Measurements from ENCODE around the gene PTEN.
"Not testable (repeated sequence)": the region's sequence is repeated elsewhere in the genome, so short reads cannot be mapped to it uniquely, and the experiment has no call there.

The PTEN gene

GRCh38 chr10:87863053-87863943 lies at the start of gene PTEN, which contains the start of gene KLLN:
TSS of gene PTEN (plus strand) at chr10:87863625. CDS start at chr10:87864470, 845 bp downstream.
TSS of gene KLLN (minus strand) at chr10:87863533. CDS start at chr10:87862487, 1,046 bp downstream.
- peak; percentile 82 for DNase-seq (ENCODE audit: low spot score)

- no peak for DNase-seq (ENCODE audit: low spot score)
These were observed 47.1 kb upstream of the PTEN start for GRCh38 chr10:87816163-87816897.

GRCh38 chr10:87816898-87817608 lies 46.4 kb upstream of the PTEN start:
- DNase-seq (ENCODE audit: low spot score) = no peak

- peak; percentile 88 for DNase-seq (ENCODE audit: low spot score)
These were observed 45.6 kb upstream of the PTEN start, which contains the start of gene ATAD1 for GRCh38 chr10:87817609-87818504. TSS of gene ATAD1 (minus strand) at chr10:87818226. CDS start at chr10:87814599, 3,627 bp downstream.

- DNase-seq (ENCODE audit: low spot score) = peak; percentile 71
These were observed 44.7 kb upstream of the PTEN start for GRCh38 chr10:87818505-87819288.

GRCh38 chr10:87819289-87819585 lies 44.2 kb upstream of the PTEN start:
- DNase-seq (ENCODE audit: low spot score) = no peak

- no peak for DNase-seq (ENCODE audit: low spot score)
These were observed 36.8 kb upstream of the PTEN start for GRCh38 chr10:87826653-87827052.

GRCh38 chr10:87827681-87828080 lies 35.7 kb upstream of the PTEN start:
- no peak for DNase-seq (ENCODE audit: low spot score)

- not testable (repeated sequence) for DNase-seq (ENCODE audit: low spot score)
These were observed 34.4 kb upstream of the PTEN start for GRCh38 chr10:87829051-87829450.

GRCh38 chr10:87829986-87830729 lies 33.3 kb upstream of the PTEN start:
- DNase-seq (ENCODE audit: low spot score) = no peak

GRCh38 chr10:87836098-87836497 lies 27.3 kb upstream of the PTEN start:
- DNase-seq (ENCODE audit: low spot score) = no peak

GRCh38 chr10:87837445-87837844 lies 26.0 kb upstream of the PTEN start:
- DNase-seq (ENCODE audit: low spot score) = no peak

- DNase-seq (ENCODE audit: low spot score) = no peak
These were observed 24.8 kb upstream of the PTEN start for GRCh38 chr10:87838650-87839049.

- DNase-seq (ENCODE audit: low spot score) = no peak
These were observed 22.2 kb upstream of the PTEN start for GRCh38 chr10:87841186-87841585.

- no peak for DNase-seq (ENCODE audit: low spot score)
These were observed 21.2 kb upstream of the PTEN start for GRCh38 chr10:87842220-87842641.

- no peak for DNase-seq (ENCODE audit: low spot score)
These were observed 20.5 kb upstream of the PTEN start for GRCh38 chr10:87842776-87843497.

GRCh38 chr10:87843714-87844113 lies 19.7 kb upstream of the PTEN start:
- no peak for DNase-seq (ENCODE audit: low spot score)

GRCh38 chr10:87844837-87845623 lies 18.4 kb upstream of the PTEN start:
- no peak for DNase-seq (ENCODE audit: low spot score)

Measured in CD4-positive, alpha-beta T cell treated with Interleukin-15 for 4 hours (primary cell).